ENCODE results near the gene NCBP2. TPM values are rescaled to one million over a fixed set of nuclear protein-coding genes. Genes with fewer than 3 reads are reported as not detected.

NCBP2 gene
- total and polyA plus RNA-seq, 2 donors from 2014 or later: 46.1 to 59.9 TPM

- DNase-seq: no peak
- Histone ChIP-seq H3K9ac (ENCODE audit: low read length in 3 of 3) (no peak overlapping the region), H3K36me3 (ENCODE audit: control insufficient read depth in 2 of 3, insufficient read depth in 3 of 3, low read length in 3 of 3) (no peaks in the 10 kb centered on the region), H3K9me3 (ENCODE audit: control insufficient read depth in 2 of 3, insufficient read depth in 1 of 3, low read length in 3 of 3) (peaks cover 0 to 6% (median 0%) of the 10 kb centered on the region in 3 donors), H3K27me3 (ENCODE audit: control insufficient read depth, insufficient read depth, low read length) (no peaks in the 10 kb centered on the region), H3K4me3 (ENCODE audit: low read length in 3 of 3) (no peak overlapping the region), H3K27ac (ENCODE audit: low read depth in 2 of 2, low read length in 2 of 2) (no peak overlapping the region), H3K4me1 (ENCODE audit: control insufficient read depth in 2 of 3, insufficient read depth in 2 of 3, low read depth in 1 of 3, low read length in 3 of 3) (no peaks in the 10 kb centered on the region)
- no peak for FAIRE-seq
- TF ChIP-seq CTCF (IDR thresholded peaks at IDR 0.05; ENCODE audit: borderline replicate concordance, extremely low read depth, insufficient read depth): no peak
- intact Hi-C loops (cut with DNase I): no loop called here
These were observed 44.7 kb upstream of the NCBP2 start for GRCh38 chr3:196987022-196987421.

- H3K4me1 ChIP-seq (ENCODE audit: control insufficient read depth in 2 of 3, insufficient read depth in 2 of 3, low read depth in 1 of 3, low read length in 3 of 3): no peaks in the 10 kb centered on the region
- H3K9ac ChIP-seq (ENCODE audit: low read length in 3 of 3): no peak overlapping the region
- no peaks in the 10 kb centered on the region for H3K27me3 ChIP-seq (ENCODE audit: control insufficient read depth, insufficient read depth, low read length)
- no peak overlapping the region for H3K27ac ChIP-seq (ENCODE audit: low read depth in 2 of 2, low read length in 2 of 2)
- no peaks in the 10 kb centered on the region for H3K36me3 ChIP-seq (ENCODE audit: control insufficient read depth in 2 of 3, insufficient read depth in 3 of 3, low read length in 3 of 3)
- DNase-seq (no peak), FAIRE-seq (peak; percentile 44)
- intact Hi-C loops (cut with DNase I): no loop called here
- H3K9me3 ChIP-seq (ENCODE audit: control insufficient read depth in 2 of 3, insufficient read depth in 1 of 3, low read length in 3 of 3): peaks cover 0 to 6% (median 0%) of the 10 kb centered on the region in 3 donors
- H3K4me3 ChIP-seq (ENCODE audit: low read length in 3 of 3): no peak overlapping the region
- no peak for TF ChIP-seq CTCF (IDR thresholded peaks at IDR 0.05; ENCODE audit: borderline replicate concordance, extremely low read depth, insufficient read depth)
These were observed 43.9 kb upstream of the NCBP2 start for GRCh38 chr3:196985954-196986885.

DNA sequence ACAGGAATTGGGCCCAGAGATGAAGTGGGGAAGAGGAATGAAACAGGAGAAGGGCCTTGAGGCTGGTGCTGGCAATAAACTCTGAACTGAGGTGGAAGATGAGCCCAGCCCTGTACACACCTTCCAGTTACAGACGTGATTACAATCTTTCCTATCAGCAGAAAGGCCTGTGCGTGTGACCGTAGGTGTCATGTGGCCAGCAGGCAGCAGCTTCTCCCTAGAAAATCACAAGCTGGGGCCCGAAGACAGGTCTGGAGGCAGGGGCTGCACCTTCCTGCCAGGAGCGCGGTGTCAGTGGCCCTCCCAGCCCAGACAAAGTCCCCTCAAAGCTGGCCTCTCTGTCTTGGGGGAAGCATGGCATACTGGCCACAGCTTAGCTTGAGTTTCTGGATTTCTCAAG, 43.0 kb upstream of the NCBP2 start:
- TF ChIP-seq CTCF (IDR thresholded peaks at IDR 0.05; ENCODE audit: borderline replicate concordance, extremely low read depth, insufficient read depth): no peak
- Histone ChIP-seq H3K27me3 (ENCODE audit: control insufficient read depth, insufficient read depth, low read length) (no peaks in the 10 kb centered on the region), H3K4me3 (ENCODE audit: low read length in 3 of 3) (no peak overlapping the region), H3K36me3 (ENCODE audit: control insufficient read depth in 2 of 3, insufficient read depth in 3 of 3, low read length in 3 of 3) (no peaks in the 10 kb centered on the region), H3K9ac (ENCODE audit: low read length in 3 of 3) (no peak overlapping the region), H3K9me3 (ENCODE audit: control insufficient read depth in 2 of 3, insufficient read depth in 1 of 3, low read length in 3 of 3) (peaks cover 0 to 6% (median 0%) of the 10 kb centered on the region in 3 donors), H3K27ac (ENCODE audit: low read depth in 2 of 2, low read length in 2 of 2) (no peak overlapping the region), H3K4me1 (ENCODE audit: control insufficient read depth in 2 of 3, insufficient read depth in 2 of 3, low read depth in 1 of 3, low read length in 3 of 3) (no peaks in the 10 kb centered on the region)
- intact Hi-C loops (cut with DNase I): no loop called here
- FAIRE-seq (no peak), DNase-seq (peak in 1 of 5 donors; percentile 20)
